Measurements from ENCODE around the gene LIPC. TPM values are rescaled to one million over a fixed set of nuclear protein-coding genes. Genes with fewer than 3 reads are reported as not detected.

Gene LIPC
- polyA plus RNA-seq: 0.95 TPM

GRCh38 chr15:58431221-58432149, at the start of gene LIPC:
LIPC (plus strand) TSS chr15:58431991; CDS start chr15:58432033, 42 bp downstream.
- H3K27ac Mint-ChIP-seq: no peak within 1 kb of the TSS

GRCh38 chr15:58383876-58384275, 47.9 kb upstream of the LIPC start:
- Mint-ChIP-seq H3K9me3 (peaks cover 0 to 1% (median 0%) of the 10 kb centered on the region in 3 donors), H3K4me3 (no peak overlapping the region), H3K27me3 (peaks cover 6% of the 10 kb centered on the region), H3K27ac (no peak overlapping the region), H3K36me3 (no peaks in the 10 kb centered on the region), H3K4me1 (peaks cover 0 to 1% (median 0%) of the 10 kb centered on the region in 3 donors)

More at GRCh38 chr15:58431221-58432149, at the start of gene LIPC:
- H3K4me3 Mint-ChIP-seq: no peak within 1 kb of the TSS
- peaks cover 8% of the 10 kb centered on the region for H3K27me3 Mint-ChIP-seq
- peaks cover 0 to 4% (median 0%) of the 10 kb centered on the region in 3 donors for H3K9me3 Mint-ChIP-seq
- peaks cover 0 to 4% (median 0%) of the 10 kb centered on the region in 3 donors for H3K4me1 Mint-ChIP-seq
- H3K36me3 Mint-ChIP-seq: no peaks in the 10 kb centered on the region

- H3K4me3 Mint-ChIP-seq: no peak overlapping the region
- H3K4me1 Mint-ChIP-seq: peaks cover 0 to 1% (median 0%) of the 10 kb centered on the region in 3 donors
- no peak overlapping the region for H3K27ac Mint-ChIP-seq
- H3K9me3 Mint-ChIP-seq: peaks cover 0 to 1% (median 0%) of the 10 kb centered on the region in 3 donors
- H3K36me3 Mint-ChIP-seq: no peaks in the 10 kb centered on the region
- H3K27me3 Mint-ChIP-seq: peaks cover 4% of the 10 kb centered on the region
Measured at GRCh38 chr15:58384667-58385066, 47.1 kb upstream of the LIPC start.

GRCh38 chr15:58386081-58386480, 45.7 kb upstream of the LIPC start:
- Mint-ChIP-seq H3K9me3 (peaks cover 0 to 1% (median 0%) of the 10 kb centered on the region in 3 donors), H3K4me3 (no peak overlapping the region), H3K4me1 (peaks cover 0 to 1% (median 0%) of the 10 kb centered on the region in 3 donors), H3K27me3 (peaks cover 4% of the 10 kb centered on the region), H3K27ac (no peak overlapping the region), H3K36me3 (no peaks in the 10 kb centered on the region)

- peaks cover 0 to 1% (median 0%) of the 10 kb centered on the region in 3 donors for H3K9me3 Mint-ChIP-seq
- no peaks in the 10 kb centered on the region for H3K36me3 Mint-ChIP-seq
- peaks cover 0 to 1% (median 0%) of the 10 kb centered on the region in 3 donors for H3K4me1 Mint-ChIP-seq
- H3K4me3 Mint-ChIP-seq: no peak overlapping the region
- peaks cover 4% of the 10 kb centered on the region for H3K27me3 Mint-ChIP-seq
- no peak overlapping the region for H3K27ac Mint-ChIP-seq
Measured at GRCh38 chr15:58386641-58387040, 45.1 kb upstream of the LIPC start.

- no peaks in the 10 kb centered on the region for H3K36me3 Mint-ChIP-seq
- H3K4me3 Mint-ChIP-seq: no peak overlapping the region
- H3K4me1 Mint-ChIP-seq: peaks cover 0 to 1% (median 0%) of the 10 kb centered on the region in 3 donors
- H3K27me3 Mint-ChIP-seq: peaks cover 4% of the 10 kb centered on the region
- H3K27ac Mint-ChIP-seq: no peak overlapping the region
- peaks cover 0 to 1% (median 0%) of the 10 kb centered on the region in 3 donors for H3K9me3 Mint-ChIP-seq
Measured at GRCh38 chr15:58387130-58387529, 44.7 kb upstream of the LIPC start.

GRCh38 chr15:58388211-58388610, 43.6 kb upstream of the LIPC start:
- Mint-ChIP-seq H3K9me3 (peaks cover 0 to 1% (median 0%) of the 10 kb centered on the region in 3 donors), H3K4me1 (peaks cover 0 to 1% (median 0%) of the 10 kb centered on the region in 3 donors), H3K27me3 (peaks cover 8% of the 10 kb centered on the region), H3K27ac (no peak overlapping the region), H3K36me3 (no peaks in the 10 kb centered on the region), H3K4me3 (no peak overlapping the region)

GRCh38 chr15:58390118-58390517, 41.7 kb upstream of the LIPC start:
- H3K36me3 Mint-ChIP-seq: no peaks in the 10 kb centered on the region
- no peak overlapping the region for H3K27ac Mint-ChIP-seq
- H3K4me1 Mint-ChIP-seq: no peaks in the 10 kb centered on the region
- H3K4me3 Mint-ChIP-seq: no peak overlapping the region
- peaks cover 10% of the 10 kb centered on the region for H3K27me3 Mint-ChIP-seq
- H3K9me3 Mint-ChIP-seq: peaks cover 0 to 1% (median 0%) of the 10 kb centered on the region in 3 donors

GRCh38 chr15:58390655-58391054, 41.1 kb upstream of the LIPC start:
- H3K36me3 Mint-ChIP-seq: no peaks in the 10 kb centered on the region
- H3K4me1 Mint-ChIP-seq: no peaks in the 10 kb centered on the region
- H3K27ac Mint-ChIP-seq: no peak overlapping the region
- H3K27me3 Mint-ChIP-seq: peaks cover 10% of the 10 kb centered on the region
- H3K4me3 Mint-ChIP-seq: no peak overlapping the region
- H3K9me3 Mint-ChIP-seq: no peaks in the 10 kb centered on the region

- H3K27ac Mint-ChIP-seq: no peak overlapping the region
- H3K4me1 Mint-ChIP-seq: no peaks in the 10 kb centered on the region
- no peaks in the 10 kb centered on the region for H3K36me3 Mint-ChIP-seq
- H3K4me3 Mint-ChIP-seq: no peak overlapping the region
- peaks cover 11% of the 10 kb centered on the region for H3K27me3 Mint-ChIP-seq
- no peaks in the 10 kb centered on the region for H3K9me3 Mint-ChIP-seq
Measured at GRCh38 chr15:58391088-58391487, 40.7 kb upstream of the LIPC start.

- Mint-ChIP-seq H3K36me3 (no peaks in the 10 kb centered on the region), H3K27ac (no peak overlapping the region)
Measured at GRCh38 chr15:58392141-58392540, 39.6 kb upstream of the LIPC start.

GRCh38 chr15:58392611-58393161, 39.1 kb upstream of the LIPC start:
- no peaks in the 10 kb centered on the region for H3K9me3 Mint-ChIP-seq
- no peak overlapping the region for H3K27ac Mint-ChIP-seq
- H3K36me3 Mint-ChIP-seq: no peaks in the 10 kb centered on the region
- peaks cover 11% of the 10 kb centered on the region for H3K27me3 Mint-ChIP-seq
- H3K4me3 Mint-ChIP-seq: no peak overlapping the region
- H3K4me1 Mint-ChIP-seq: no peaks in the 10 kb centered on the region

More at GRCh38 chr15:58392141-58392540, 39.6 kb upstream of the LIPC start:
- Mint-ChIP-seq H3K27me3 (peaks cover 13% of the 10 kb centered on the region), H3K4me3 (no peak overlapping the region), H3K9me3 (no peaks in the 10 kb centered on the region), H3K4me1 (no peaks in the 10 kb centered on the region)

GRCh38 chr15:58393241-58393662, 38.5 kb upstream of the LIPC start:
- H3K4me3 Mint-ChIP-seq: no peak overlapping the region
- no peaks in the 10 kb centered on the region for H3K9me3 Mint-ChIP-seq
- no peak overlapping the region for H3K27ac Mint-ChIP-seq
- H3K4me1 Mint-ChIP-seq: no peaks in the 10 kb centered on the region
- peaks cover 11% of the 10 kb centered on the region for H3K27me3 Mint-ChIP-seq
- H3K36me3 Mint-ChIP-seq: no peaks in the 10 kb centered on the region

- Mint-ChIP-seq H3K4me3 (no peak overlapping the region), H3K36me3 (no peaks in the 10 kb centered on the region), H3K9me3 (no peaks in the 10 kb centered on the region), H3K27ac (no peak overlapping the region), H3K4me1 (no peaks in the 10 kb centered on the region), H3K27me3 (peaks cover 11% of the 10 kb centered on the region)
Measured at GRCh38 chr15:58396181-58396580, 35.6 kb upstream of the LIPC start.

- no peaks in the 10 kb centered on the region for H3K9me3 Mint-ChIP-seq
- no peaks in the 10 kb centered on the region for H3K4me1 Mint-ChIP-seq
- H3K27ac Mint-ChIP-seq: no peak overlapping the region
- H3K4me3 Mint-ChIP-seq: no peak overlapping the region
- no peaks in the 10 kb centered on the region for H3K36me3 Mint-ChIP-seq
- peaks cover 6% of the 10 kb centered on the region for H3K27me3 Mint-ChIP-seq
Measured at GRCh38 chr15:58398071-58398470, 33.7 kb upstream of the LIPC start.
